ENCODE results near the gene RAD51B. TPM values are rescaled to one million over a fixed set of nuclear protein-coding genes. Genes with fewer than 3 reads are reported as not detected.

Gene RAD51B
- total RNA-seq, 4 donors from 2014 or later = 5.0 to 31.8 (median 20.6) TPM

DNA sequence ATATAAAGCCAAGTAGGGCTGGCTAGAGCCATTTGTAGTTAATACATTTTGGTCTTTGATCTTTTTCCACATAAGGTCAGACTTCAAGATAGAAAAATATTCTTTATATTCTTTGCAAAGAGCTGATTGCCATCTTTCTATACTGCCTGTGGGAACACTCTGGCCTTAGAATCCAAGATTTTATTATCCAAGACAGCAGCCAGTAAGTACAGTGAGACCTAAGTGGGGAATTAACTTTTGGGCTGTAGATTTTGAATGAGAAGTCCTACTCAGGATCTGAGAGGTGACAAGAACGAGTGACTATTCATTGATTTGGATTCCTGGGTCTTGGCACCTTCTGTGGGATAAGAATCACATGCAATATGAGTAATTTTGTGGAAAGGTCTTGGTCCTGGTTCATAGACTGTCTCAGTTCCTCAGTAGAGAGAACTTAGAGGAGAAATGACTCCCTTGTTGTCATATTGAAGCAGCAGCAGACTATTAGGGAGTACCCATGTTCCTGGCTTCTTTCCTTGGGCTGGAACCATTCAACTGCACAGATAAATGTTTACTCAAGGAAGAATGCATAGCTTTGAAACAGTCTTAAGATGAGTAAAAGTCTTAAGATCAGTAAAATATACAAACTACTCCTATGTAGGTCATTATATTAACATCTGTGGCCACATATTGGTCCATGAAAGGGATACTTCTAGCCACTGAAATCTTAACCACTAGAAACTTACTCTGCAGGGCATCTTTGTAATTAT is 353.8 kb downstream of the RAD51B start:
- 59% methylated on average over 1 of the region's 1 CpG; no CpG with 5 or more reads in 1 of the 2 donors for WGBS, 2 donors (ENCODE audit: low coverage in 1 of 2)
- no peaks in the 10 kb centered on the region for H3K27me3 ChIP-seq
- no peak overlapping the region for H3K4me3 ChIP-seq
- H3K4me1 ChIP-seq = peaks cover 33 to 73% (median 49%) of the 10 kb centered on the region in 4 donors
- intact Hi-C loops (cut with DNase I; ENCODE audit: low total_unique reads) (no loop called here), in situ Hi-C loops (cut with MboI; ENCODE audit: low pct_ligation_motif_present in 1 of 4, low pct_unique_long_range_greater_than_20kb in 1 of 4, low sequenced_read_pairs in 3 of 4) (no loop called here)
- no peak for DNase-seq
- TF ChIP-seq POLR2A (IDR thresholded peaks at IDR 0.05) = no peak
- TF ChIP-seq POLR2AphosphoS5 (IDR thresholded peaks at IDR 0.05) = no peak
- TF ChIP-seq EP300 (IDR thresholded peaks at IDR 0.05; ENCODE audit: low read depth) = no peak
- TF ChIP-seq, protein P1, sequence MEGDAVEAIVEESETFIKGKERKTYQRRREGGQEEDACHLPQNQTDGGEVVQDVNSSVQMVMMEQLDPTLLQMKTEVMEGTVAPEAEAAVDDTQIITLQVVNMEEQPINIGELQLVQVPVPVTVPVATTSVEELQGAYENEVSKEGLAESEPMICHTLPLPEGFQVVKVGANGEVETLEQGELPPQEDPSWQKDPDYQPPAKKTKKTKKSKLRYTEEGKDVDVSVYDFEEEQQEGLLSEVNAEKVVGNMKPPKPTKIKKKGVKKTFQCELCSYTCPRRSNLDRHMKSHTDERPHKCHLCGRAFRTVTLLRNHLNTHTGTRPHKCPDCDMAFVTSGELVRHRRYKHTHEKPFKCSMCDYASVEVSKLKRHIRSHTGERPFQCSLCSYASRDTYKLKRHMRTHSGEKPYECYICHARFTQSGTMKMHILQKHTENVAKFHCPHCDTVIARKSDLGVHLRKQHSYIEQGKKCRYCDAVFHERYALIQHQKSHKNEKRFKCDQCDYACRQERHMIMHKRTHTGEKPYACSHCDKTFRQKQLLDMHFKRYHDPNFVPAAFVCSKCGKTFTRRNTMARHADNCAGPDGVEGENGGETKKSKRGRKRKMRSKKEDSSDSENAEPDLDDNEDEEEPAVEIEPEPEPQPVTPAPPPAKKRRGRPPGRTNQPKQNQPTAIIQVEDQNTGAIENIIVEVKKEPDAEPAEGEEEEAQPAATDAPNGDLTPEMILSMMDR (IDR thresholded peaks at IDR 0.05) = no peak
- H3K27ac ChIP-seq = peak overlapping the region; percentile 78 to 84 (median 80)
- H3K9me3 ChIP-seq = no peaks in the 10 kb centered on the region
- H3K36me3 ChIP-seq = no peaks in the 10 kb centered on the region

DNA sequence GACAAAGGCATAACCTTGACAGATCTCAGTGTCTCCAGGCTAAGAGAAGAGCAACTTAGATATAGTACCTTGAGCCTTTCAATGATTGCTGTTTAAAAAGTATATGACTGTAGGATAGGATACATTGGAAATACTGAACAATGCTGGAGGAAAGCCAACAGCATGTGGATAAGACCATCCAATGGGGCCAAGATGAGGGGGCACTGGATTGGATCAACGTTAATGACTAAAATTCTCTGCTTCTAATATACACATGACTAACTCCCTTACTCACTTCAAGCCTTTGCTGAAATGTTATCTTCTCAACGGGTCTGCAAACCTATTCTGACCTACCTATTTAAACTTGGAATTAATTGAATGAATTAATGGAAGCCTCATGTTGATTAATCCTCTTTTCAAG is 354.9 kb downstream of the RAD51B start:
- intact Hi-C loops (cut with DNase I; ENCODE audit: low total_unique reads) = no loop called here
- WGBS, 2 donors (ENCODE audit: low coverage in 1 of 2) = 76 to 88% methylated on average over 2 of the region's 2 CpGs
- H3K27me3 ChIP-seq = no peaks in the 10 kb centered on the region

DNA sequence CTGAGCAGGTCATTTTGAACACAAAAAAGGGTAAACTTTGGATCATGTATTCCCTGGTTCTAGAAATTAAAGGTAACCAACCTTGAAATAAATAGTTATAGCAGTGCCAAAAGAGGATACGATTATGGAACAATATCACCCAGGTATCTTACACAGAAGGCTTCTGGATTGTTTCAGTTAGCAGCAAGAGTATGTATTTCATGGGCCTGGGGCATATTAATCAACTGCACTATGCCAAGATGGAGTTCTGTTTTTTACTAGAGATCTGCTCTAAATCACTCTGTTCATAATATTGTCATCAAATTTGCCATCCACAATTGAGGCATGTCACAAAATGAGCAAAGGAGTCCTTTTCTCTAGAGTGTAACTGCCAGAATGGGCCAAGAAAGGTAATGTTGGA is 357.1 kb downstream of the RAD51B start:
- Histone ChIP-seq H3K27ac (peak overlapping the region in 2 of 4 donors; percentile 27 to 36), H3K9me3 (no peaks in the 10 kb centered on the region), H3K4me3 (no peak overlapping the region), H3K36me3 (no peaks in the 10 kb centered on the region), H3K27me3 (no peaks in the 10 kb centered on the region), H3K4me1 (peaks cover 28 to 59% (median 37%) of the 10 kb centered on the region in 4 donors)
- TF ChIP-seq EP300 (IDR thresholded peaks at IDR 0.05; ENCODE audit: low read depth) (no peak), POLR2A (IDR thresholded peaks at IDR 0.05) (no peak), POLR2AphosphoS5 (IDR thresholded peaks at IDR 0.05) (no peak)
- TF ChIP-seq, protein P1 (IDR thresholded peaks at IDR 0.05) = no peak
- in situ Hi-C loops (cut with MboI; ENCODE audit: low pct_ligation_motif_present in 1 of 4, low pct_unique_long_range_greater_than_20kb in 1 of 4, low sequenced_read_pairs in 3 of 4) (no loop called here), intact Hi-C loops (cut with DNase I; ENCODE audit: low total_unique reads) (no loop called here)
- 75 to 81% methylated on average over 1 of the region's 1 CpG for WGBS, 2 donors (ENCODE audit: low coverage in 1 of 2)
- DNase-seq = no peak

More for the DNA sequence above, 354.9 kb downstream of the RAD51B start:
- no peak for DNase-seq
- TF ChIP-seq, protein P1 (IDR thresholded peaks at IDR 0.05) = no peak
- TF ChIP-seq POLR2A (IDR thresholded peaks at IDR 0.05) (no peak), EP300 (IDR thresholded peaks at IDR 0.05; ENCODE audit: low read depth) (no peak), POLR2AphosphoS5 (IDR thresholded peaks at IDR 0.05) (no peak)
- Histone ChIP-seq H3K4me3 (no peak overlapping the region), H3K4me1 (peaks cover 31 to 73% (median 47%) of the 10 kb centered on the region in 4 donors), H3K36me3 (no peaks in the 10 kb centered on the region), H3K27ac (peak overlapping the region; percentile 78 to 84 (median 80)), H3K9me3 (no peaks in the 10 kb centered on the region)
- in situ Hi-C loops (cut with MboI; ENCODE audit: low pct_ligation_motif_present in 1 of 4, low pct_unique_long_range_greater_than_20kb in 1 of 4, low sequenced_read_pairs in 3 of 4) = no loop called here

DNA sequence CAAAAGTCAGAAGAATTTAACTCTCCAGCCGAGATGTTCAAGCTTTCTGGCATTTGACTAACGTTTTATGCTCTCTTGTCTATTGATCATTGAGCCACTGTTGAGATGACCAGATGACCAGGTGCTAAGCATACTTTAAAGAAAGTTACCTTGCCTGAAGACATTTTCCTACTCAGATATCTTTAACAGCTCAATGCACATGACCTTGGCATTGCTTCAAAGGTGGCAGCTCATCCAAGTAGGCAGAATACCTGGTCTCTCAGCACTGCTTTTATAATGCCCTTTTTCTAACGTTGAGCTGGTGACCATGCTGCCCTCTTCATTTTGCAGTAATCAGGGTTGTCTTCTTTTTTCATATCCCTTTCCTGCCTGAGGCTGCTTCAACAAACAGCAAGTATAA is 358.1 kb downstream of the RAD51B start:
- 60 to 70% methylated on average over 3 of the region's 3 CpGs for WGBS, 2 donors (ENCODE audit: low coverage in 1 of 2)
- no peak for TF ChIP-seq POLR2A (IDR thresholded peaks at IDR 0.05)
- TF ChIP-seq EP300 (IDR thresholded peaks at IDR 0.05; ENCODE audit: low read depth) = no peak
- no peak for TF ChIP-seq POLR2AphosphoS5 (IDR thresholded peaks at IDR 0.05)
- TF ChIP-seq, protein P1 (IDR thresholded peaks at IDR 0.05) = no peak
- H3K4me3 ChIP-seq = no peak overlapping the region
- H3K9me3 ChIP-seq = no peaks in the 10 kb centered on the region
- H3K27me3 ChIP-seq = no peaks in the 10 kb centered on the region
- in situ Hi-C loops (cut with MboI; ENCODE audit: low pct_ligation_motif_present in 1 of 4, low pct_unique_long_range_greater_than_20kb in 1 of 4, low sequenced_read_pairs in 3 of 4) (no loop called here), intact Hi-C loops (cut with DNase I; ENCODE audit: low total_unique reads) (no loop called here)
- peak overlapping the region in 2 of 4 donors; percentile 27 to 28 for H3K27ac ChIP-seq
- no peak for DNase-seq
- H3K36me3 ChIP-seq = no peaks in the 10 kb centered on the region
- peaks cover 21 to 59% (median 33%) of the 10 kb centered on the region in 4 donors for H3K4me1 ChIP-seq
